ENCODE data around the gene EPS8L1.
"Not testable (repeated sequence)": the region's sequence is repeated elsewhere in the genome, so short reads cannot be mapped to it uniquely, and the experiment has no call there.

Gene EPS8L1

DNA sequence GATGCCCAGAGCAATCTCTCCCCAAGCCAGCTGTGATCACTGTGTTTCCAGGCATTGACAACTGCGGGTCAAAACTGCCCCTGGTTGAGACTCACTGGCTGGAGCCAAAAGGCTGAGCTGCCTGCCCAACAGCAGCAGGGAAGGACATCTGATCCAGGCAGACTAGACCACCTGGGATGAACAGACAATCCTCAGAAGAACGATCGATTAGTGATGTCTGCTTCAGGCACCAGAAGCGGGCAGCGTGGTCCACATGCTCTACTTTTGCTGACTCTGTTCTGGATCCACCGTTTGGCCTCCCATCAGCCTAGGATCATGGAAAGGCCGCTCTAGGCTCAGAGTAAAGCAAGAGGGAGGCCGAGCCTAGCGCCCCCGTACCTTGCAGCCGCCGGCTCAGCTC, 27.7 kb upstream of the EPS8L1 start:
- no peak for DNase-seq (ENCODE audit: low read depth)
- no peak overlapping the region for H3K4me3 ChIP-seq (ENCODE audit: low read depth, low read length)

DNA sequence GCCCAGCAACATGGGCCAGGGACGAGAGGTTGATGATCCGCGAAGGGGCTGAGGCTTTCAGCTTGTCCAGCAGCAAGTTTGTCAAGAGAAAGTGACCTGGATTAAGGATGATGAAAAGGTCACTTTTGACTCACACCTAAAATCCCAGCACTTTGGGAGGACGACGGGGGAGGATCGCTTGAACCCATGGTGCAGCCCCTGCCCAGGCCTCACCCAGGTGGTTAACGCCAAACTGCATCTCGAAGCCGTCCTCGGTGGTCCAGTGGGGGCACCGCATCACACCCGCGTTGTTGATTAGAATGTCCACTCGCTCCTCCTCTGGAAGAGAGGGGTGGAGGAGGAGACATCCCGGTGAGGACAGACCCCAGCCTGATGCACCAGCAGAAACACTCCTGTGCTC, 27.2 kb upstream of the EPS8L1 start:
- no peak overlapping the region for H3K4me3 ChIP-seq (ENCODE audit: low read depth, low read length)
- DNase-seq (ENCODE audit: low read depth), result no peak

DNA sequence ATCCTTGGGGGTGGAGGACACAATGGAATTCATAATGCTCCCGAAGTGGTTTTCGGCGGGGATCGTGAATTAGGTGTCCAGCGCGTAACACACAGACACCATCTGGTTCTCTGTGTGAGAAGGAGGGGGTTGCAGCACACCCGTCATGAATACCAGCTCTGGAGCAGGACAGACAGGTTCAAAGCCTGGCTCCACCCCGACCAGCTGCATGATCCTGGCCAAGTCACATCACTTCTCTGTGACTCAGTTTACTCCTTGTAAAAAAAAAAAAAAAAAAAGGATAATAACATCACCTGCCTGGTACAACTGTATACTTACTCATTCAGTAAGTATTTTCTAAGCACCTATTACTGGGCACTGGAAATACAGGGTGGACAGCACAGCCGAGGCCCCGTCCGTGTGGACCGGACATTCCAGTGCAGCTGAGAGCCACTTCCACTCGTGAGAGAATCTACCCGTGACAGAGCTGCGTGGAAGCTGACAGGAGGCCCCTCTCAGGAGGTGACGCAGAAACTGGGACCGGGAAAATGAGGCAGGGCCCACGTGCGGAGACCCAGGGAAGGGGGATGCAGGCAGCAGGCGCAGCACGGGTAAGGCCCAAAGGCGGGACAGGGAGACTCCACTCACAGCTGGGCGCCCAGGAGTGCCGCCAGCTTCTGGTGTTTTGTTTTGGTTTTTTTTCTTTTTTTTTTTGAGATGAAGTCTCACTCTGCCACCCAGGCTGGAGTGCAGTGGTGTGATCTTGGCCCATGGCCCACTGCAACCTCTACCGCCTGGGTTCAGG, 24.7 kb upstream of the EPS8L1 start:
- no peak overlapping the region for H3K4me3 ChIP-seq (ENCODE audit: low read depth, low read length)
- no peak for DNase-seq (ENCODE audit: low read depth)

DNA sequence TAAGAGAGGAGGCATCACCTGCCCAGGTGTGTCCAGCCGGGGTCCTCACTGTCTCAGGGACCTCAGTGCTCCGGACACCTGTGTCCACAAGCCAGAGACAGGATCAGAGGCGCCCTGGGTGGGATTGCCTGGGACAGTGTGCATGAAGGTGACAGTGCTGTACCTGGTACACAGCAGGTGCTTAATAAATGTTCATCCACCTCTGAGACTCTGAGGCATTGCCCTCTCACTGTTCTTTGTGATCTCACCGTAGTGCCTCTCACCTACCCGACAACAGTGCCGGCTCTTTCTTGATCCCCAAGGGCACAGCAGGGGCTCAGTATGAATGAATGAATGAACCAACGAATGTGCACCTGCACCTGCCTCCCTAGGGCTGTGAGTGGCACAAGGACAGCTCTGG, 21.9 kb upstream of the EPS8L1 start:
- H3K4me3 ChIP-seq (ENCODE audit: low read depth, low read length), result no peak overlapping the region
- DNase-seq (ENCODE audit: low read depth), result no peak

DNA sequence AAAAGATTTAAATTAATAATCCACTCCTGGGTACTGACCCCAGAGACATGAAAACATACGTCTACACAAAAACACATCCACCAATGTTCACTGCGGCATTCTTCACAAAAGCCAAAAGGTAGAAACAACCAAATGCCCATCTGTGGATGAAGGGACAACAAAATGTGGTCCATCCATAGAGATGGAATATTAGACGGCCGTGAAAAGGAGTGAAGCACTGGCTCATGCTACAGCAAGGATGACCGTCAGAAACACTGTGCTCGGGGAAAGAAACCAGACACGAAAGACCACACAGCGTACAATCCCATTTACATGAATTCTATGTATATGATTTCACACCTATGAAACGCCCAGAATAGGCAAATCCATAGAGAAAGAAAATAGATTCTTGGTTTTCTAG, 18.8 kb upstream of the EPS8L1 start:
- H3K4me3 ChIP-seq (ENCODE audit: low read depth, low read length), result no peak overlapping the region
- no peak for DNase-seq (ENCODE audit: low read depth)

DNA sequence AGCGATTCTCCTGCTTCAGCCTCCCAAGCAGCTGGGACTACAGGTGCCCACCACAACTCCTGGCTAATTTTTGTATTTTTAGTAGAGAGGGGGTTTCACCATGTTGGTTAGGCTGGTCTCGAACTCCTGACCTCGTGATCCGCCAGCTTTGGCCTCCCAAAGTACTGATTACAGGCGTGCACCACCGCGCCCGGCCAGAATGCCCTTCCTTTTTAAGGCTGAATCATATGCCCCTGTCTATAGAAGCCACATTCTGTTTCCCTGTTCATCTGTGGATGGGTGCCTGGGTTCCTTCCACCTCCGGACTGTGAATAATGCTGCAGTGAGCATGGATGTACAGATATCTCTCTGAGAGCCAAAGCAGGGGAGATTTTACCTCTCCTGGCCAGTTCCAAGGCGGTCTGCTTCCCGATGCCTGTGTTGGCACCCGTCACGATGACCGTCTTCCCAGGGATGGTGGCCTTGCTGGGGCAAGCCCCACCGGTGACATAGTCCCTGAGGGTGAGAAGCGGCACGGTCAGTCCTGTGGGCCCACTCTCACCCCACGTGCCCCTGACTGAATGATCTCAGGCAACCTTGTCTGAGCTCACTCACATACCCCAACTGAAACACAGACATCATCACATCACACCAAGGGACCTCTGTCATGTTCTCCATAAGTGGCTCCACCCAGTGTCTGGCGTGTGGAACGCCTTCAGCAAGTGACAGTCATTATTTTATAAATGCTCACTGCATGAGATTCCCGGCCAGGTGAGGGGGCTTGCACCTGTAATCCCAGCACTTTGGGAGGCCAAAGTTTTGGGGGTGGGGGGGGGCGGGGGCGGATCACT, 16.7 kb upstream of the EPS8L1 start:
- H3K4me3 ChIP-seq (ENCODE audit: low read depth, low read length), result no peak overlapping the region
- no peak for DNase-seq (ENCODE audit: low read depth)

DNA sequence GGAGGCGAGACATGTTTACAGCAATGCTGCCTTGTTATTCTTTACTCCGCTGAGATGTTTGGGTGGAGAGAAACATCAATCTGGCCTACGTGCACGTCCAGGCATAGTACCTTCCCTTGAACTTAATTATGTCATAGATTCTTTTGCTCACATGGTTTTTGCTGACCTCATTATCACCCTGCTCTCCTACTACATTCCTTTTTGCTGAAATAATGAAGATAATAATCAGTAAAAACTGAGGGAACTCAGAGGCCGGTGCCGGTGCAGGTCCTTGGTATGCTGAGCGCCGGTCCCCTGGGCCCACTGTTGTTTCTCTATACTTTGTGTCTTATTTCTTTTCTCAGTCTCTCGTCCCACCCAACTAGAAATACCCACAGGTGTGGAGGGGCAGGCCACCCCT, 15.4 kb upstream of the EPS8L1 start:
- not testable (repeated sequence) for H3K4me3 ChIP-seq (ENCODE audit: low read depth, low read length); DNase-seq (ENCODE audit: low read depth)

DNA sequence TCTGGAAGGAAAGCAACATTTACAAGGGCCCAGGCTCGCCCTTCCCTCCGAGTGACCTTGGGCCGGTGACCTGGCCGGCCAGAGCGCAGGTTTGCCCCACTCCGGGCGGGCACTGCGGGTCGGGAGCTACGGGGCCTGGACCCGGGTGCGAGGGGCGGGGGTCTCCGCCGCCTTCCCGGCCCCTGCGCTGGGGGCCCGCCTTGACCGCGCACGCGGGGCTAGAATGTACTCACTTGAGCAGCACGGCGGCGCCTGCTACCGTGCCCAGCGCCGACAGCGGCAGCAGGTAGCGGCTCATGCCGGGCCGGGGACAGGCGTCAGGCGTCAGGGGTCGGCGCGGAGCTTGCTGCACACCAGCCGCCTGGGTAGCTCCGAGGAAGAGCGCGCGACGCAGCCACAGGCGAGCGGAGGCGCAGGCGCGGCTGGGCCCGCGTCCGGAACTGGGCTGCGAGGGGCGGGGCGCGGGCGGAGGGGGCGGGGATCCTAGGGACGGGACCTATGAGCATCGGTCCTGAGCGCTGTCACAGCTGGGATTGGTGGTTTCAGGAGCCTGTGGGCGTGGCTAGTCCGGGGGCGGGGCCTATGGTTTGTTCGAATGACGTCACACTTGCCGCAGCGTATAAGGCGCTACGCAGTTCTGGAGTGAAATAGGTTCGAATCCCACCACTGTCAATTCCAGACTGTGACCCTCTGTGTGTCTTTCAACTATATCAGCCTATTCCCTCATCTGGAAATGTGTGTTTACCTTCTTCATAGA, 12.8 kb upstream of the EPS8L1 start, which contains the start of gene RDH13:
Gene RDH13, minus strand, starts transcription at position 414 of the 757 bp plus-strand sequence. Its CDS starts 116 bp downstream, at position 298.
- H3K4me3 ChIP-seq (ENCODE audit: low read depth, low read length), result peak within 1 kb of the TSS; percentile 85

DNA sequence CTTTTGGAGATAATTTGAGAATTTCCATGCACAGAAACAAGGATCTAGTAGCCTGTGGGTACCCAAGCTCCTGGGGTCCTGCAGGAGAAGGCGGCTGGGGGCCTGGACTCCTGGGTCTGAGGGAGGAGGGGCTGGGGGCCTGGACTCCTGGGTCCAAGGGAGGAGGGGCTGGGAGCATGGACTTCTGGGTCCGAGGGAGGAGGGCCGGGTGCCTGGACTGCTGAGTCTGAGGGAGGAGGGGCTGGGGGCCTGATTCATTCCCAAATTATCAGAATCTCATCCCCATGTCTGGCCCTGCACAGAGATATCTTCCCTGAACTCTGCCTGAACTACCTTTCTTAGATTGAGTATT, 12.2 kb upstream of the EPS8L1 start:
- peak overlapping the region; percentile 85 for H3K4me3 ChIP-seq (ENCODE audit: low read depth, low read length)
- DNase-seq (ENCODE audit: low read depth), result no peak

More for the DNA sequence above, 12.8 kb upstream of the EPS8L1 start, which contains the start of gene RDH13:
- DNase-seq (ENCODE audit: low read depth), result peak; percentile 78

DNA sequence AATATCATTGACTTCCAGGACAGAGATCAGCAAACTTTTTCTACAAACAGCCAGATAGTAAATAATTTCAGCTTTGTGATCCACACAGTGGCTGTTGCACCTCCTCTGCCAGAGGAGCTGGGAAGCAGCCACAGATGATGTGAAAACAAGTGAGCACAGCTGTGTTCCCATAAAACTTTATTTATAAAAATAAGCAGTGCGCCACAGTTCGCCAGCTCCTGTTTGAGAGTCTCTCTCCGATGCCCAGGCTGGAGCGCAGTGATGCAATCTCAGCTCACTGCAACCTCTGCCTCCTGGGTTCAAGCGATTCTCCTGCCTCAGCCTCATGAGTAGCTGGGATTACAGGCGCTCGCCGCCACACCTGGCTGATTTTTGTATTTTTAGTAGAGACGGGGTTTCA, 10.2 kb upstream of the EPS8L1 start:
- DNase-seq (ENCODE audit: low read depth); H3K4me3 ChIP-seq (ENCODE audit: low read depth, low read length): not testable (repeated sequence)

DNA sequence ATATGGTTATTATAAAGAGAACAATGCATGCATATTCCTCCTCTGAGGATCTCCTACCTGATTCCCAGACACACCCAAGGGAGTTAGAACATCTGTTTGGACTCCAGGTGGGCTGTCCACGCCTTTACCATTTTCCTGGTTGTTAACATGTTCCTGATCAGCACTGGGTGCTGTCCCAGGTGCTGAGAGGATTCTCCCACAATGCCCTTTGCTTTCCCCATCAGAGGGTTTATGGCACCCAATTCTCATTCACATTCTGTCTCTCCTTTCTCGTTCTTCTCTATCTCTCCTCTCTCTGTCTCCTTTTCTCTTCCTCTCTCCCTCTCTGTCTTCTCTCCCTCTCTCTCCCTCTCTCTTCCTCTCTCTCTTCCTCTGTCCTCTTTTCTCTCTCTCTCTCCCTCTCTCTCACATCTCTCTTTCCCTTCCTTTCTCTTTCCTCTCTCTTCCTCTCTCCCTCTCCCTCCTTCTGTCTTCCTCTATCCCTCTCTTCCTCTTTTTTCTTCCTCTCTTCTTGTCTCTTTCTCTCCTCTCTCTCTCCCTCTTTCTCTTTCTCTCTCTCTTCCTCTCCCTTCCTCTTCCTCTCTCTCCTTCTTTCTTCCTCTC, 9.5 kb upstream of the EPS8L1 start:
- no peak overlapping the region for H3K4me3 ChIP-seq (ENCODE audit: low read depth, low read length)
- DNase-seq (ENCODE audit: low read depth), result no peak

DNA sequence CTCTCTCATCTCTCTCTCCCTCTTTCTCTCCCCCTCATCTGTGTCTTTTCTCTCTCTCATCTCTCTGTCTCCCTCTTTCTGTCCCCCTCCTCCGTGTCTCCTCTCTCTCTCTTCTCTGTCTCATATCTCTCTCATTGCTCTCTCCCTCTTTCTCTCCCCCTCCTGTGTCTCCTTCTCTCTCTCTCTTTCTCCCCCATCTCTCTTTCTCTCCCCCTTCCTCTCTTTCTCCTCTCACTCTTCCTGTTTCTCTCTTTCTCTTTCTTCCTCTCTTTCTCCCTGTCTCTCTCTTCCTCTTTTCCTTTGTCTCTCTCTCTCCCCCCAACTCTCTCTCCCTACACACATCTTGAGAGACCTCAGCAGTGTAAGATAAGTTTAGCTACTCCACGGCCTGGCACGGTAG, 7.8 kb upstream of the EPS8L1 start:
- no peak overlapping the region for H3K4me3 ChIP-seq (ENCODE audit: low read depth, low read length)
- no peak for DNase-seq (ENCODE audit: low read depth)

DNA sequence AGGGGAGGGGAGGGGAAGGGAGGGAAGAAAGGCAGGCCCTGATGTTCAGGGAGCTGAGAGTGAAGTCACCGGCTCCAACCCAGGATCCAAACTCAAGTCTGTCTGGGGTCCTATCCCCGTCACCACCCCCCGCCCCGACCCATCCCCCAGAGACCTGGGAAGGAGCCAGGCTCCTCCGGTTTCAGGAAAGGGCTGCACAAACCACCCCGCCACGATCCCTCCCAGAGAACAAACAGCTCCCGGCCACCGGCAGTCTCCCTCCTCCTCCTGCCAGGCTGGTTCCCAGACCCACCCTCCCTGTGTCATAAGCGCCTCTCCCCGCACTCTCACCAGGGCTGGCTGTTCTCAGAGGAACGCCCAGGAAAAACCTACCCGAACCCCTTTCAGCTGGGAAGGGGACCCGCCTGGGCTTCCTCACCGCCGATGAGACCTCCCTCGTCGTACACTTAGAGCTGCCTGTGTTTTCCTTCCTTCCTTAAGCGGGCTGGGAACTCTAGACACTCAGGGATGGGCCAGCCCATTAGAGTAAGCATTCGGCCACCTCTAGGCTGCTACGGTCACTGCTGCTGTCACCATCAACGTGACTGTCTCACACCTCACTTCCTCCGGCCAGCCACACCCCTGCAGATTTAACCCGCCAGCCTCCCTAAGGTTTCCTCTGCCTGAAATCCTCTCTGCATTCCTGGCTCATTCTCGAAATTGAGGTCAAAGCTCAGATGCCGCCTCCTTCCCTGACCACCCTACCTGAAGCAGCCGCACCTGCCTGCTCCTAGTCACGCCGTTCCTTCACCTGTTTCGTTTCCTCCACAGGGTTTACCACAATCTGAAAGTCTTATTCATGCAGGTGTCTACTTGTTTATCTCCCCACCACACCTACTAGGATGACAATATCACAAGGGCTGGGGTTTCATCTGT, 6.5 kb upstream of the EPS8L1 start:
- peak overlapping the region; percentile 0 for H3K4me3 ChIP-seq (ENCODE audit: low read depth, low read length)
- DNase-seq (ENCODE audit: low read depth), result no peak

DNA sequence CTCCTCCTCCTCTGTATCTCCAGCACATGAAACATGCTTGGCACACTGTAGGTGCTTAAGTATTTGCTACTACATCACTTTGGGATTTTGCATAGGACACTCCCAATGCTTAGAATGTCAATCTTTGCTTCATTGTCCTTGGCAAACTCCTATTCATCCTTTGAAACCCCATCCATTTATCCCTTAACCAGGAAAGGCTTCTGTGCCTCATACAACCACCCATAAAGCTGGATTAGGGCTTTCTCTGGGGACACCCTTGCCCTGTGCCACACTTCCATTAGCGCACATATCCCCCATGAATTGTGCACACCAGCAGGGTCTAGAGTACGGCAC, 5.8 kb upstream of the EPS8L1 start:
- no peak for DNase-seq (ENCODE audit: low read depth)

DNA sequence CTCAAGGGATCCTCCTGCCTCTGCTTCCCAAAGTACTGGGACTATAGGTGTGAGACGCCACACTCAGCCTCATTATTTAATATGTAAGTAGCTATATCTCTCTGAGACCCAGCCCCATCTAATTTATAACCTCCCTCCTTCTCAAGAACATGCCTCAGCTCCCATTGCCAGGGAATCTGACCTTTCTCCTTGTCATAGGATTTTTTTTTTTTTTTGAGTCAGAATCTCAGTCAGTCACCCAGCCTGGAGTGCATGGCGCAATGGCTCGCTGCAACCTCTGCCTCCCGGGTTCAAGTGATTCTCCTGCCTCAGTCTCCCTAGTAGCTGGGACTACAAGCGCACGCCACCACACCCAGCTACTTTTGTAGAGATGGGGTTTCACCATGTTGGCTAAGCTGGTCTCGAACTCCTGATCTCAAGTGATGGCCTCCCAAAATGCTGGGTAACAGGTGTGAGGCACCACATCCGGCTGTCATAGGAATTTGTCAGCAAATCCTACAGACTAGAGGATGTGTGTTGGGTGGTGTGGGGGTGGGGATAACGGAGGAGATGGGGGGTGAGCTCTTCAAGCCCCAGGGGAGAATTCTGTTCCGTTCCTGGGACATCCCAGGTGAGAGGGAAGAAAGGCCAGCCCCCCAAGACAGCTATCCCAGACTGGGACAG, 5.1 kb upstream of the EPS8L1 start:
- no peak for DNase-seq (ENCODE audit: low read depth)
- H3K4me3 ChIP-seq (ENCODE audit: low read depth, low read length), result no peak overlapping the region

More for the DNA sequence above, 5.8 kb upstream of the EPS8L1 start:
- H3K4me3 ChIP-seq (ENCODE audit: low read depth, low read length), result no peak overlapping the region

DNA sequence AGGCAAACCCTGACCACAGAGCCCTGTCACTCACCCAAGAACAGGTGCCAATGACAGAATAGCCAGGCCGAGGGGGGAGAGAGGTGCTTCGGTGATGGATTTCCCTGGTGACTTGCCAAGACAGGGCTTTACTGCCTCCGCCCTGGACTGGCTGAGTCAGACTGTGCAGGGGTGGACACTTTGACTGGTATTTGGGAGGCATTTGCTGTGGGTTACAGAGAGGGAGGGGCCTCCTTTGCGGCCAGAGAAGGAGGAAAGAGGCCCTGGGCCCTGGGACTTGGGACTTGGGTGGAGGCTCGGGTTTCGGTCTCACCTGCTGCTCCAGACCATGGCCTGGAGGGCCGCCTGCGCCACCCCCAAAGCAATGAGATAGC, 4.6 kb upstream of the EPS8L1 start:
- H3K4me3 ChIP-seq (ENCODE audit: low read depth, low read length), result no peak overlapping the region
- peak; percentile 56 for DNase-seq (ENCODE audit: low read depth)

DNA sequence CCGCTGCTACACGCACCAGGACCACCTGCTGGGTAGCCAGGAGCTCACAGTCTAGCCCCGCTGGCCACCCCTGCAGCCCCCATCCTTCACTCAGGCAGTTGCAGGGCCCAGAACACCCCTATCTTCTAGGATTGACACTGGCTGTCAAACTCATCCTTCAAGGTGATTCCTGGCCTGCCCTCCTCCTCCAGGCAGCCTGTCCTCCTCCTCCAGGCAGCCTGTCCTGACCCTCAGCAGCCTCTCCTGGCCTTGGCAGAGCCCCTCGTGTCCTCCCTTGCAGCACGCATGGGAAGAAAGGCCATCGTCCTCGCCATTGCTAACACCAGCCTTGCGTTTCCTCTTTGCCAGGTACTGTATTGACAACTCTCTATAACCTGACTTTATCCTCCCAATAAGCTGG, 3.8 kb upstream of the EPS8L1 start:
- DNase-seq (ENCODE audit: low read depth), result no peak
- H3K4me3 ChIP-seq (ENCODE audit: low read depth, low read length), result no peak overlapping the region

DNA sequence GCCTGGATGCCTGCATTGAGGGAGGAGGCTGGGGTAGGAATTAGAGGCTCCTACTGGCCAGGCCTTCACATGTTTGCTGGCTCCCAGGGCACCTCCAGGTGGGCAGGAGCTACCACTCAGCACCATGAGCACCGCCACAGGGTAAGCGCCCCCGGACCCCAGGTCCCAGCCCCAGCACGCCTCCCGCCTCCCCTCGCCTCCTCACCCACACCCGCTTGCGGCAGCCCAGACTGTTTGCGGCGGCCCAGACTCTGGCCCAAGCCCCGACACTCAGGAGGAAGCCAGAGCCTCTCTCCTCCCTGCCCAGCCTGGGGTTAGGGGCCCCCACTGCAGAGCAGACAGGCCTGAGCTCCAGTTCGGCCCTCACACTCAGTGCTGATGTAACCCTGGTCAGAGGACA, 652 bp downstream of the EPS8L1 start:
- H3K4me3 ChIP-seq (ENCODE audit: low read depth, low read length), result no peak overlapping the region

More for the DNA sequence above, 652 bp downstream of the EPS8L1 start:
- DNase-seq (ENCODE audit: low read depth), result no peak
